Measurements from ENCODE around the gene DND1.
"Not testable (repeated sequence)": the region's sequence is repeated elsewhere in the genome, so short reads cannot be mapped to it uniquely, and the experiment has no call there.

DND1 gene

GRCh38 chr5:140628711-140629110 lies 44.7 kb downstream of the DND1 start:
- DNase-seq = no peak

DNA sequence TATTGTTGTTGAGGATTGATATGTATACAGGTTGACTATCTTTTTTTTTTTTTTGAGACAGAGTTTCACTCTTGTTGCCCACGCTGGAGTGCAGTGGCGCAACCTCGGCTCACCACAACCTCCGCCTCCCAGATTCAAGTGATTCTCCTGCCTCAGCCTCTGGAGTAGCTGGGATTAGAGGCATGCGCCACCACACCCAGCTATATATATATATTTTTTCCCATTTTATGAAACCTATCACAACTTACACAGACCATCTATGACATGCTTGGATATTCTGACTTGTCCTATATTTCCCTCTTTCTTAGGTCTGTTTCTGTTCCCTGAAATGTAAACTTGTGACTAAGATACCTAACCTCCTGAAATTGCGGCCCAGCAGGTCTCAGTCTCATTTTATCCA lies 45.4 kb downstream of the DND1 start:
- no peak for DNase-seq

- DNase-seq = not testable (repeated sequence)
These were observed 48.5 kb downstream of the DND1 start for GRCh38 chr5:140624886-140625285.

GRCh38 chr5:140623061-140623460 lies 50.3 kb downstream of the DND1 start:
- not testable (repeated sequence) for DNase-seq

- DNase-seq = no peak
These were observed 51.1 kb downstream of the DND1 start for GRCh38 chr5:140622301-140622700.
